Ascending aorta (tissue), 2 donors: Measurements from ENCODE around the gene WNT11. TPM values are rescaled to one million over a fixed set of nuclear protein-coding genes. Genes with fewer than 3 reads are reported as not detected.

Experiments used
- DNase-seq, 2 donors: peaks; one replicate each; pipeline ENCODE4 v3.0.0-alpha.2; 2019; ENCODE audit warnings: low spot score in 2 of 2
- H3K27ac ChIP-seq, 2 donors: fragments of 200-600 bp; sonication (generic); one replicate each; pipeline ENCODE4 v1.5.1; 2016 to 2017; ENCODE audit warnings: mild to moderate bottlenecking in 1 of 2
- H3K27me3 ChIP-seq: fragments of 200-600 bp; sonication (generic); one replicate; pipeline ENCODE4 v1.5.1; 2017
- H3K36me3 ChIP-seq, 2 donors: fragments of 200-600 bp; sonication (generic); one replicate each; pipeline ENCODE4 v1.5.1; 2016
- H3K4me1 ChIP-seq, 2 donors: fragments of 200-600 bp; sonication (generic); one replicate each; pipeline ENCODE4 v1.5.1; 2016 to 2017; ENCODE audit warnings: mild to moderate bottlenecking in 1 of 2
- H3K4me3 ChIP-seq, 2 donors: fragments of 200-600 bp; sonication (generic); one replicate each; pipeline ENCODE4 v1.5.1; 2016 to 2017; ENCODE audit warnings: mild to moderate bottlenecking in 1 of 2
- H3K9me3 ChIP-seq, 2 donors: fragments of 200-600 bp; sonication (generic); one replicate each; pipeline ENCODE4 v1.5.1; 2016
- CTCF ChIP-seq, 3 experiments: fragments of 200-600 bp in 2 of 3; fragments of 450-650 bp in 1 of 3; sonication (generic) in 2 of 3; IDR thresholded peaks; one replicate each; pipeline ENCODE4 v1.5.1; 2016 to 2019; ENCODE audit warnings: antibody characterized with exemption in 3 of 3, mild to moderate bottlenecking in 1 of 3, moderate library complexity in 1 of 3
- intact Hi-C: fragments of 100-400 bp; cut with DNase I; formaldehyde crosslinking; loops from one replicate; pipeline ENCODE4 v1.15.1; 2023
- total RNA-seq: library from RNA; depleted of rRNA; stranded (reverse); fragments of >200 nt; gene quantifications from one replicate; pipeline ENCODE4 v1.1.0, GENCODE V29; 2016

WNT11 gene
- total RNA-seq, 1 donor from 2014 or later = 11.7 TPM

- Histone ChIP-seq H3K36me3 (no peaks in the 10 kb centered on the region), H3K4me1 (no peaks in the 10 kb centered on the region), H3K27me3 (no peaks in the 10 kb centered on the region), H3K27ac (no peak overlapping the region), H3K9me3 (no peaks in the 10 kb centered on the region), H3K4me3 (peak overlapping the region; percentile 46 to 59)
- no peak for TF ChIP-seq CTCF (IDR thresholded peaks at IDR 0.05)
- DNase-seq = peak in 1 of 2 donors; percentile 58
- intact Hi-C loops = loop anchor here (1.0 to 2.0 kb wide), 2 partner anchors 256 to 350 kb away; no protein-coding TSS in a partner anchor
These were observed 53.3 kb downstream of the WNT11 start for GRCh38 chr11:76152741-76153570.

GRCh38 chr11:76152086-76152681 is 54.1 kb downstream of the WNT11 start:
- Histone ChIP-seq H3K4me1 (no peaks in the 10 kb centered on the region), H3K9me3 (no peaks in the 10 kb centered on the region), H3K27me3 (no peaks in the 10 kb centered on the region), H3K27ac (no peak overlapping the region), H3K36me3 (no peaks in the 10 kb centered on the region), H3K4me3 (peak overlapping the region; percentile 46 to 59)
- intact Hi-C loops = loop anchor here (1.0 to 2.0 kb wide), 2 partner anchors 255 to 349 kb away; no protein-coding TSS in a partner anchor
- TF ChIP-seq CTCF (IDR thresholded peaks at IDR 0.05) = peak; percentile 96 to 98 (median 96)
- DNase-seq = peak; percentile 62 to 95

- Histone ChIP-seq H3K4me3 (peak overlapping the region in 1 of 2 donors; percentile 46), H3K9me3 (no peaks in the 10 kb centered on the region), H3K4me1 (no peaks in the 10 kb centered on the region), H3K36me3 (no peaks in the 10 kb centered on the region), H3K27ac (no peak overlapping the region), H3K27me3 (no peaks in the 10 kb centered on the region)
- DNase-seq = peak in 1 of 2 donors; percentile 30
- intact Hi-C loops = loop anchor here (1.0 to 2.0 kb wide), 2 partner anchors 254 to 349 kb away; no protein-coding TSS in a partner anchor
- TF ChIP-seq CTCF (IDR thresholded peaks at IDR 0.05) = no peak
These were observed 54.7 kb downstream of the WNT11 start for GRCh38 chr11:76151556-76152085.

- intact Hi-C loops = no loop called here
- Histone ChIP-seq H3K27me3 (no peaks in the 10 kb centered on the region), H3K36me3 (no peaks in the 10 kb centered on the region), H3K9me3 (no peaks in the 10 kb centered on the region), H3K4me3 (no peak overlapping the region), H3K27ac (no peak overlapping the region), H3K4me1 (no peaks in the 10 kb centered on the region)
- no peak for TF ChIP-seq CTCF (IDR thresholded peaks at IDR 0.05)
- peak in 1 of 2 donors; percentile 42 for DNase-seq
These were observed 56.2 kb downstream of the WNT11 start for GRCh38 chr11:76150141-76150540.

GRCh38 chr11:76149713-76150112 is 56.6 kb downstream of the WNT11 start:
- TF ChIP-seq CTCF (IDR thresholded peaks at IDR 0.05) = no peak
- Histone ChIP-seq H3K36me3 (no peaks in the 10 kb centered on the region), H3K4me1 (no peaks in the 10 kb centered on the region), H3K4me3 (no peak overlapping the region), H3K27ac (no peak overlapping the region), H3K9me3 (no peaks in the 10 kb centered on the region), H3K27me3 (no peaks in the 10 kb centered on the region)
- intact Hi-C loops = no loop called here
- DNase-seq = peak in 1 of 2 donors; percentile 11
